Tibial artery (tissue), 4 donors: ENCODE results near the gene MGA.

Experiments
- DNase-seq, 2 donors: peaks; one replicate each; pipeline ENCODE4 v3.0.0-alpha.2; 2019
- H3K27ac ChIP-seq, 2 donors: fragments of 200-600 bp; sonication (generic) in 1 of 2; 1 replicate in 1 of 2; 2 replicates in 1 of 2; pipeline ENCODE4 v1.5.1; 2018 to 2019; ENCODE audit warnings: mild to moderate bottlenecking in 1 of 2
- H3K27me3 ChIP-seq, 2 donors: fragments of 200-600 bp; sonication (generic) in 1 of 2; one replicate each; pipeline versions ENCODE4 v1.5.1 to v1.6.0; 2016 to 2019
- H3K36me3 ChIP-seq, 3 donors: fragments of 200-600 bp; sonication (generic) in 2 of 3; one replicate each; pipeline ENCODE4 v1.5.1; 2016 to 2019; ENCODE audit warnings: mild to moderate bottlenecking in 2 of 3
- H3K4me1 ChIP-seq, 4 donors: fragments of 200-600 bp; sonication (generic) in 2 of 4; 1 replicate in 3 of 4; 2 replicates in 1 of 4; pipeline ENCODE4 v1.5.1; 2016 to 2019
- H3K4me3 ChIP-seq, 2 donors: fragments of 200-600 bp; sonication (generic) in 1 of 2; 1 replicate in 1 of 2; 2 replicates in 1 of 2; pipeline ENCODE4 v1.5.1; 2018 to 2019; ENCODE audit warnings: mild to moderate bottlenecking in 2 of 2
- H3K9me3 ChIP-seq, 3 donors: fragments of 200-600 bp; sonication (generic) in 1 of 3; one replicate each; pipeline ENCODE4 v1.5.1; 2016 to 2019
- intact Hi-C: fragments of 100-400 bp; cut with DNase I; formaldehyde crosslinking; loops from one replicate; pipeline ENCODE4 v1.15.0; 2023; ENCODE audit warnings: low total_unique reads
- TF ChIP-seq, protein P1 (sequence below), 2 experiments: fragments of 200-600 bp in 1 of 2; fragments of 450-650 bp in 1 of 2; IDR thresholded peaks; one replicate each; pipeline ENCODE4 v1.5.1; 2017 to 2019; ENCODE audit warnings: antibody characterized with exemption in 2 of 2, mild to moderate bottlenecking in 1 of 2, moderate library complexity in 1 of 2

MGA gene

GRCh38 chr15:41773332-41773728 lies 113.1 kb downstream of the MGA start:
- H3K4me1 ChIP-seq, result peaks cover 0 to 44% (median 33%) of the 10 kb centered on the region in 4 donors
- TF ChIP-seq, protein P1, sequence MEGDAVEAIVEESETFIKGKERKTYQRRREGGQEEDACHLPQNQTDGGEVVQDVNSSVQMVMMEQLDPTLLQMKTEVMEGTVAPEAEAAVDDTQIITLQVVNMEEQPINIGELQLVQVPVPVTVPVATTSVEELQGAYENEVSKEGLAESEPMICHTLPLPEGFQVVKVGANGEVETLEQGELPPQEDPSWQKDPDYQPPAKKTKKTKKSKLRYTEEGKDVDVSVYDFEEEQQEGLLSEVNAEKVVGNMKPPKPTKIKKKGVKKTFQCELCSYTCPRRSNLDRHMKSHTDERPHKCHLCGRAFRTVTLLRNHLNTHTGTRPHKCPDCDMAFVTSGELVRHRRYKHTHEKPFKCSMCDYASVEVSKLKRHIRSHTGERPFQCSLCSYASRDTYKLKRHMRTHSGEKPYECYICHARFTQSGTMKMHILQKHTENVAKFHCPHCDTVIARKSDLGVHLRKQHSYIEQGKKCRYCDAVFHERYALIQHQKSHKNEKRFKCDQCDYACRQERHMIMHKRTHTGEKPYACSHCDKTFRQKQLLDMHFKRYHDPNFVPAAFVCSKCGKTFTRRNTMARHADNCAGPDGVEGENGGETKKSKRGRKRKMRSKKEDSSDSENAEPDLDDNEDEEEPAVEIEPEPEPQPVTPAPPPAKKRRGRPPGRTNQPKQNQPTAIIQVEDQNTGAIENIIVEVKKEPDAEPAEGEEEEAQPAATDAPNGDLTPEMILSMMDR (IDR thresholded peaks at IDR 0.05), result no peak
- H3K27me3 ChIP-seq, result no peaks in the 10 kb centered on the region
- peak overlapping the region; percentile 80 to 88 for H3K27ac ChIP-seq
- H3K9me3 ChIP-seq, result no peaks in the 10 kb centered on the region
- intact Hi-C loops, result loop anchor here (2.0 to 10.0 kb wide), 2 partner anchors 33 to 131 kb away; no protein-coding TSS in a partner anchor
- H3K4me3 ChIP-seq, result peak overlapping the region; percentile 83 to 84
- no peaks in the 10 kb centered on the region for H3K36me3 ChIP-seq
- DNase-seq, result no peak

DNA sequence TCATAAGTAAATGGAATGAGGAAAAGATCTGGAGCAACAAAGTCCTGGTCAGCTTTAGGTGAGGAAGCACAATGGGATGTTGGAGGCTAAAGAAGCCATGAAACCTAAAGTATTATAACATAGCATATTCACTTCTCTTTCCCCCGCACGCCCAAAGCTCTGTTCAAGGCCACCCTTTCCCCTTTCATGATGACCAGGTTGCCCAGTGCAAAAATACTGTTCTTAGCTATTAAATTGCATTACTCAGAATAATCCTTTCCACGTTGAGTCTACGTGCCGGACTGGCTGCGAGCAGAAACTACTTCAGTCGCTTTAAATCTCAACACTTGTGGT lies 113.5 kb downstream of the MGA start:
- no peaks in the 10 kb centered on the region for H3K36me3 ChIP-seq
- intact Hi-C loops, result loop anchor here (2.0 to 10.0 kb wide), 2 partner anchors 33 to 131 kb away; no protein-coding TSS in a partner anchor
- H3K4me3 ChIP-seq, result peak overlapping the region; percentile 83 to 84
- DNase-seq, result no peak
- H3K27me3 ChIP-seq, result no peaks in the 10 kb centered on the region
- TF ChIP-seq, protein P1 (IDR thresholded peaks at IDR 0.05), result peak in 1 of 2 experiments; percentile 6
- peak overlapping the region; percentile 80 to 88 for H3K27ac ChIP-seq
- H3K9me3 ChIP-seq, result no peaks in the 10 kb centered on the region
- peaks cover 0 to 44% (median 33%) of the 10 kb centered on the region in 4 donors for H3K4me1 ChIP-seq

- Histone ChIP-seq H3K27me3 (no peaks in the 10 kb centered on the region), H3K9me3 (no peaks in the 10 kb centered on the region), H3K4me3 (peak within 1 kb of the TSS; percentile 83 to 84), H3K27ac (peak within 1 kb of the TSS; percentile 80 to 88), H3K36me3 (no peaks in the 10 kb centered on the region), H3K4me1 (peaks cover 0 to 44% (median 33%) of the 10 kb centered on the region in 4 donors)
- intact Hi-C loops, result loop anchor here (10.0 kb wide), 1 partner anchor 131 kb away; no protein-coding TSS in a partner anchor
- TF ChIP-seq, protein P1 (IDR thresholded peaks at IDR 0.05), result peak; percentile 50 to 59
- peak; percentile 97 to 99 for DNase-seq
These were observed 114.1 kb downstream of the MGA start, which contains the start of gene MAPKBP1 for GRCh38 chr15:41774062-41774881. Gene MAPKBP1, plus strand, starts transcription at chr15:41774484. Its CDS starts 792 bp downstream, at chr15:41775276.

DNA sequence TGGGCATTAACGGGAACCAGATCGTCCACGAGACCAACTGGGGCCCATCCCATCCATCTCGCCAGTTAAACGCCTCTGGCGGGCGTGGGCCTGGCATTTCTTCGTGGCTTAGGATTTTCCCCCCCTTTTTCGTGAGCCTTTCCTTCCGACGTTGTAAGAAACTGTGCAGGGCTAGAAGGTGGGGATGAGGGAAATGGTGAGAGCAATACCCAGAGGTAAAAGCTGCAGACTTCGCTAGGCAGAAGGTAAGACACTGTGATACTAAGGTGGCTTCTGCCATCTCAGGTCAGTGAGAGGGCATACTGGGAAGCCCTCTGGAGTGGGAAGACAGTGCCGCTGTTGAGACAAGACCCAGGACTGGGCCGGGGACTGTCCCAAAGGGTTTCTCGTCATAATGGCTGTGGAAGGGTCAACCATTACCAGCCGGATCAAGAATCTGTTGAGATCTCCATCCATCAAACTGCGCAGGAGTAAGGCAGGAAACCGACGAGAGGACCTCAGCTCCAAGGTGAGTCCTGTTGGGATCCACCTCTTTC lies 114.7 kb downstream of the MGA start:
- TF ChIP-seq, protein P1 (IDR thresholded peaks at IDR 0.05), result no peak
- DNase-seq, result no peak
- intact Hi-C loops, result loop anchor here (10.0 kb wide), 1 partner anchor 130 kb away; no protein-coding TSS in a partner anchor
- Histone ChIP-seq H3K27ac (peak overlapping the region; percentile 80 to 88), H3K27me3 (no peaks in the 10 kb centered on the region), H3K4me3 (peak overlapping the region; percentile 83 to 84), H3K9me3 (no peaks in the 10 kb centered on the region), H3K36me3 (no peaks in the 10 kb centered on the region), H3K4me1 (peaks cover 0 to 47% (median 35%) of the 10 kb centered on the region in 4 donors)

DNA sequence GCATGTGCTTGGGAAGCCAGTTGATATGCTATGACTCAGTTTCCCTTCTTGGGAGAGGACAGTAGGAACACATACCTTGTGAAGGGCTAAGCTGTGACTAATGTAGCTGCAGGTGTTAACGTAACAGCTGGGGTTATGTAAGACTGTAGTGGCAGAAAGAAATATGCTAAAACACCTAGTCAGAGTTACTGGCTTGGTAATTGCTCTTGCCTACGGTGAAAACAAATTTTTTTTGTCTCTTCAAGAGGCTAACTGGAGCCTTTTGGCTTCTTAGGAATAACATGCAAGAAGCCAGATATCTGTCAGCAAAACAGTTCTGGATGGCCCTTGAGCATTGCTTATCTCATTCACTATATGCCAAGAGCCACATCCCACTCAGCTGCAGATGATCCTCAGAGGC lies 115.4 kb downstream of the MGA start:
- no peak for DNase-seq
- H3K36me3 ChIP-seq, result no peaks in the 10 kb centered on the region
- H3K27me3 ChIP-seq, result no peaks in the 10 kb centered on the region
- intact Hi-C loops, result loop anchor here (10.0 kb wide), 1 partner anchor 129 kb away; no protein-coding TSS in a partner anchor
- no peaks in the 10 kb centered on the region for H3K9me3 ChIP-seq
- peaks cover 0 to 53% (median 38%) of the 10 kb centered on the region in 4 donors for H3K4me1 ChIP-seq
- H3K4me3 ChIP-seq, result peak overlapping the region; percentile 83 to 84
- TF ChIP-seq, protein P1 (IDR thresholded peaks at IDR 0.05), result no peak
- peak overlapping the region; percentile 80 to 88 for H3K27ac ChIP-seq
